ENCODE results near the gene MAML2. TPM values are rescaled to one million over a fixed set of nuclear protein-coding genes. Genes with fewer than 3 reads are reported as not detected.

MAML2 gene
- total RNA-seq, 1 experiment from 2014 or later, result 0.11 TPM

DNA sequence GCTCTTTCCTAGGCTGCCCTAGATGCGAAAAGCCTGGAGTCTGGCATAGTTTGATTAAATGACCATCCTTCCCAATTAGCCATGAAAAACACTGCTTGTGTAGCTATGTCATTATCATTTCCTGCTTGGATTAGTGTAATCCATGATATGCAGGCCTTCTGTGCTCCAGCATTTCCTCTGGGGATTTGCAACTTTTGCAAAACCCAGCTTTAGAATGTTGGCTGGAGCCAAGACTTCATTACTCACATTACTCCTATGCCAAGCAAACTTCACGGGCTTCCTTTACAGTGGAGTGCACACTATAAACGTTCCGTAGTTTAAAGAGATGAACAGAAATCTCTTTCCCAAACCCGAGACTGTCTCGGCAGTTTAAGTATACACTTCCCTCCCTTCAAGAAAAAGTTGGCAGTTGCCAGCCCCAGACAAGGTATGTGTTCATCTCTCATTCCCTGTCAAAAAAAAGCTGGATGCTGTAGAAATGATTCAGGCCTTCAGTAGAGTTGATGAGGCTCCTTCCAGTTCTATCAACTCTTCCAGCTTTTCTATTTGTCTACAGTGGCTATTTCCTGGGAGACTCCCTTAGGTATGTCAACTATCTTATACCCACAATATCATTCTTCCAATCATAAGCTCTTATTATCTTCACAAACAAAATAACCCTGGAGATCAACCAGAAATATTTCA is 180.0 kb downstream of the MAML2 start:
- H3K4me3 ChIP-seq (ENCODE audit: low read length), result no peak overlapping the region
- H2AFZ ChIP-seq (ENCODE audit: low read length), result no peak overlapping the region
- no peak for DNase-seq
- no peaks in the 10 kb centered on the region for H3K36me3 ChIP-seq (ENCODE audit: insufficient read depth, low read length)
- H3K27me3 ChIP-seq (ENCODE audit: low read length), result no peaks in the 10 kb centered on the region
- H4K20me1 ChIP-seq (ENCODE audit: insufficient read depth, low read depth, low read length), result no peaks in the 10 kb centered on the region
- no peak overlapping the region for H3K9ac ChIP-seq (ENCODE audit: low read length)
- H3K4me2 ChIP-seq (ENCODE audit: low read depth, low read length, poor library complexity, severe bottlenecking), result no peak overlapping the region
- H3K9me3 ChIP-seq (ENCODE audit: low read length), result no peaks in the 10 kb centered on the region
- no peak overlapping the region for H3K27ac ChIP-seq (ENCODE audit: low read length)
- no peaks in the 10 kb centered on the region for H3K9me2 ChIP-seq (replicated peaks; ENCODE audit: insufficient read depth, low read length)
- no peaks in the 10 kb centered on the region for H3K4me1 ChIP-seq (ENCODE audit: low read length)
- H3K79me2 ChIP-seq (ENCODE audit: low read length), result no peaks in the 10 kb centered on the region

DNA sequence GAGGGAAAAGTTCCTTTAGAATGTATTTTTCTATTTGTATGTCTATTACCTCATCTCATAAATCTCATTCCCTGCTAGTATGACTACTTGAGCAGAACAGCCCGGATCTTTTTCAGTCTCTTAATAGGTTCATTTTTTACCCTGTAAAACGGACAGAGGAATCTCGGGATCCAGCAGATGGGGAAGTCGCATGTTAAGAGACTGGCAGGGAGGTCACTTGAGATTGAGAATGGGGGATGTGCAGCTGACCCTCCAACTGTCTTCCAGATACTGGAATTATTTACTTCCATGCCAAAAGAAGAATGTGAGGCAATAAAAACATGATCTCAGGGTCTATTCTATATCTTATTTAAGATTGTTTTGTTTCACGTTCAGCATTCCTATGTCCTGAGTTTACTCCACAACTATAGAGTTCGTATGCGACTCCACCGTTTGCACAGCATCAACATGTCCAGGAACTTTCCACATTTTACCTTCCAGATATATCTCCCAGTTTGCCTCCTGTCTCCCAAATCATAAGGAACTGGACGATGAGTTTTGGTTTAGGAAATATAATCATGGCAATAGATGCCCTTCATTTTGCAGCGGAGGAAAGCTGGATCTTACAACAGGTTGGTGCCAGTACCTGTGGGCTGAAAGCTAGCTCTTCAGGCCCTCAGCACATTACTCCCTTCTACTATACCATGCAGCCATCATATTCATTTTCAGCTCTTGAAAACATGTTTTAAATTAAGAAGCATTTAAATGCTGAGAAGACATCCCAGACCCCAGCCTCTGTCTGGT is 181.5 kb downstream of the MAML2 start:
- Histone ChIP-seq H3K9me2 (replicated peaks; ENCODE audit: insufficient read depth, low read length) (no peaks in the 10 kb centered on the region), H2AFZ (ENCODE audit: low read length) (no peak overlapping the region), H4K20me1 (ENCODE audit: insufficient read depth, low read depth, low read length) (no peaks in the 10 kb centered on the region), H3K4me2 (ENCODE audit: low read depth, low read length, poor library complexity, severe bottlenecking) (no peak overlapping the region), H3K27me3 (ENCODE audit: low read length) (no peaks in the 10 kb centered on the region), H3K27ac (ENCODE audit: low read length) (no peak overlapping the region), H3K4me3 (ENCODE audit: low read length) (no peak overlapping the region), H3K79me2 (ENCODE audit: low read length) (no peaks in the 10 kb centered on the region), H3K4me1 (ENCODE audit: low read length) (no peaks in the 10 kb centered on the region), H3K9me3 (ENCODE audit: low read length) (no peaks in the 10 kb centered on the region), H3K36me3 (ENCODE audit: insufficient read depth, low read length) (no peaks in the 10 kb centered on the region), H3K9ac (ENCODE audit: low read length) (no peak overlapping the region)
- no peak for DNase-seq

DNA sequence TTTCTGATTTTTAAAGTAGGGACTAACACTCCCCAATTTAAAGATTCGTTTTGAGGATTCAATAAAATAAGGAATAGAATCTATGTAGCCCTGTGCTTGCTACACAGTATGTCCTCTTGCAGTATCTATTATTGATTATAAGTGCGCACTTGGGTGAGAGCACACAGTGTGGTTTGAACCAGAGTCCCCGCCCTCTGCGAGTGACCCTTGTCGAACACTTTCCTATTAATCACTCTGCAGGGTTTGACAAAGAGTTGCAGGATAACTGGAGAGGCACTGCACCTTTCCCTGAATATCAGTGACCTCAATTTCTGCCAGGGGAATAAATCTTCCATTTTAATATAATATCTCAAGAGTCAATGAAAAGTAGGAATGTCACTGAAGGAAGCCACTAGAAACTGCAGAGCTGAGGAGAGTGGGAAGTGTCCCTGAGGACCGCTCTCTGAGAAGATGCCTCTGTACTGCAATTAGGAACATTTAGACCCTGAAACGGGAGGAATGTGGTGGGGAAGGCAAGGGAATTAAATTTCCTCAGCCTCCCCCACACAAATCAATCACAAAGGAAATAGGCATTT is 182.2 kb downstream of the MAML2 start:
- Histone ChIP-seq H3K4me2 (ENCODE audit: low read depth, low read length, poor library complexity, severe bottlenecking) (no peak overlapping the region), H3K9ac (ENCODE audit: low read length) (no peak overlapping the region), H3K36me3 (ENCODE audit: insufficient read depth, low read length) (no peaks in the 10 kb centered on the region), H3K4me1 (ENCODE audit: low read length) (no peaks in the 10 kb centered on the region), H3K79me2 (ENCODE audit: low read length) (no peaks in the 10 kb centered on the region), H4K20me1 (ENCODE audit: insufficient read depth, low read depth, low read length) (no peaks in the 10 kb centered on the region), H3K9me3 (ENCODE audit: low read length) (no peaks in the 10 kb centered on the region), H3K4me3 (ENCODE audit: low read length) (no peak overlapping the region), H3K27me3 (ENCODE audit: low read length) (no peaks in the 10 kb centered on the region), H2AFZ (ENCODE audit: low read length) (no peak overlapping the region), H3K27ac (ENCODE audit: low read length) (no peak overlapping the region), H3K9me2 (replicated peaks; ENCODE audit: insufficient read depth, low read length) (no peaks in the 10 kb centered on the region)
- DNase-seq, result no peak

DNA sequence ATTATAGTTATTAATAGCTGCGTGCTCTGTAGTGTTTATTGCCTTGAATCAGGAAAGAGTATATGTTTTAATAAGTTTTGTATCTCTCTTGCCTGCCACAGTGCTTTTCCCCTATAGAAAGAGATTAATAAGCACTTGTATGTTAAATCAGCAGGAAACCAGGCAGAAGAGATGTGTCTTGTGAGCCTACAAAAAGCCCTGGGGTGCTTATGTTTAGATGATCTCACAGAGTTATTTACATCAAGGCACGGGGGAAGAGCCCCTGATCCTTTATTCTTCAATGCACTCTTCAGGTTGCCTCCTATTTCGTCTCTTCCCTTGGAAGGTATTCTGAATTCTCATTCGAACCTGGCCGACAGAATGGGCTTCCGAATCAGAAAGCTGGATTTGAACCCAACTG is 183.0 kb downstream of the MAML2 start:
- Histone ChIP-seq H3K36me3 (ENCODE audit: insufficient read depth, low read length) (no peaks in the 10 kb centered on the region), H3K27ac (ENCODE audit: low read length) (no peak overlapping the region), H3K79me2 (ENCODE audit: low read length) (no peaks in the 10 kb centered on the region), H3K9ac (ENCODE audit: low read length) (no peak overlapping the region), H3K9me3 (ENCODE audit: low read length) (no peaks in the 10 kb centered on the region), H3K4me1 (ENCODE audit: low read length) (no peaks in the 10 kb centered on the region), H3K4me3 (ENCODE audit: low read length) (no peak overlapping the region), H3K4me2 (ENCODE audit: low read depth, low read length, poor library complexity, severe bottlenecking) (no peak overlapping the region), H4K20me1 (ENCODE audit: insufficient read depth, low read depth, low read length) (no peaks in the 10 kb centered on the region), H3K27me3 (ENCODE audit: low read length) (no peaks in the 10 kb centered on the region), H2AFZ (ENCODE audit: low read length) (no peak overlapping the region), H3K9me2 (replicated peaks; ENCODE audit: insufficient read depth, low read length) (no peaks in the 10 kb centered on the region)
- DNase-seq, result no peak

DNA sequence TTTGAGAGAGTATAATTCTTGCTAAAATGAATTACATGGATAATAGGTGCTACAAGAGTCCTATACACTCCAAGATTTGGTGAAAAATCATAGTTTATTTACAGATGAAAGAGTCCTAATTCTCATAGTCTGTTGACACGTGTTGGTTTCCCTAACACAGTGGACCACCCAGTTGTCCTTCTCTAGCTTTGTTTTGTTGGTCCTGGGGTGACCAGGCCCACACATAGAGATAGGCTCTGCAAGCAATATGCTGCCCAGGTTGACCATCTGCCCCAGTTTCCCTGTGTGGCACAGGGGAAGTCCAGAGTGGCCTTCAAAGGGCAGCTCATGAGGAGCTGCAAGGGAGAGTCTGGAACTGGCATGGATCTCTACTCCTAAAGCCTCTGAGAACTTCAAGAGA is 184.9 kb downstream of the MAML2 start:
- H3K4me1 ChIP-seq (ENCODE audit: low read length), result no peaks in the 10 kb centered on the region
- H3K27ac ChIP-seq (ENCODE audit: low read length), result no peak overlapping the region
- no peaks in the 10 kb centered on the region for H3K79me2 ChIP-seq (ENCODE audit: low read length)
- no peak overlapping the region for H3K4me2 ChIP-seq (ENCODE audit: low read depth, low read length, poor library complexity, severe bottlenecking)
- no peak overlapping the region for H3K4me3 ChIP-seq (ENCODE audit: low read length)
- DNase-seq, result no peak
- no peak overlapping the region for H2AFZ ChIP-seq (ENCODE audit: low read length)
- no peaks in the 10 kb centered on the region for H3K9me2 ChIP-seq (replicated peaks; ENCODE audit: insufficient read depth, low read length)
- no peaks in the 10 kb centered on the region for H3K9me3 ChIP-seq (ENCODE audit: low read length)
- H3K27me3 ChIP-seq (ENCODE audit: low read length), result no peaks in the 10 kb centered on the region
- no peaks in the 10 kb centered on the region for H3K36me3 ChIP-seq (ENCODE audit: insufficient read depth, low read length)
- H3K9ac ChIP-seq (ENCODE audit: low read length), result no peak overlapping the region
- no peaks in the 10 kb centered on the region for H4K20me1 ChIP-seq (ENCODE audit: insufficient read depth, low read depth, low read length)

DNA sequence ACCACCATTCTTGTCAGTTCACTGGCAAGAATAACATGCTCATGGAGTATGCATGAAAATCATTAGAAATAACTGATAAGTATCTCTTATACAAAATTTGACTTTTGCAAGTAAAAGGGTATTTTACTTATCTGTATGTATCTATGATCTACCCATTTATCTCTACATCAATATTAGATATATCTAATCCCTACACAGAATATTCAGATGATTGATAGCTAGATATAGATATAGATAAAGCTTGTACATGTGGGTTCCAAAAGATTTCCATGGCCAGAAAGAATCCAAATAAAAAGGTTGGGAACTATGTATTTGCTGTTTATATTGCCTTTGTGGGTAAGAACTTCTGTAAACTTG is 185.5 kb downstream of the MAML2 start:
- Histone ChIP-seq H3K4me2 (ENCODE audit: low read depth, low read length, poor library complexity, severe bottlenecking) (no peak overlapping the region), H3K79me2 (ENCODE audit: low read length) (no peaks in the 10 kb centered on the region)

DNA sequence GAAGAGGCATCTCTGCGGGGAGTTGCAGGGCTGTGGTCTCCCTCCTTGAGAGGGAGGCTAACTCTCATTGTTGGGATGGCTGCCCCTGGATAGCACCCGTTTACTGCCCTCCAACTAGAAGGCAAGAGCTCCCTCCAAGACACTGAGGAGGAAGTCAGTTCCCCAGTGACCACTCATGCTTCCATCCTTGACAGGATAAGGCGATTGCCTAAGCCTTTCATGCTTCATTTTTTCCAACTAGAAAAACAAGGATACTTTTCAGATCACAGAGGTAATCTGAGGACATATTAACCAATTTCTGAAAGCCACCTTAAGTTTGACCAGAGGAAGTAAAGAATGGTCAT is 186.6 kb downstream of the MAML2 start:
- Histone ChIP-seq H3K9ac (ENCODE audit: low read length) (no peak overlapping the region), H3K36me3 (ENCODE audit: insufficient read depth, low read length) (no peaks in the 10 kb centered on the region), H3K79me2 (ENCODE audit: low read length) (no peaks in the 10 kb centered on the region), H3K4me1 (ENCODE audit: low read length) (peaks cover 4% of the 10 kb centered on the region), H3K4me3 (ENCODE audit: low read length) (no peak overlapping the region), H4K20me1 (ENCODE audit: insufficient read depth, low read depth, low read length) (no peaks in the 10 kb centered on the region), H3K27ac (ENCODE audit: low read length) (no peak overlapping the region), H3K4me2 (ENCODE audit: low read depth, low read length, poor library complexity, severe bottlenecking) (no peak overlapping the region), H2AFZ (ENCODE audit: low read length) (no peak overlapping the region), H3K9me2 (replicated peaks; ENCODE audit: insufficient read depth, low read length) (no peaks in the 10 kb centered on the region), H3K27me3 (ENCODE audit: low read length) (no peaks in the 10 kb centered on the region), H3K9me3 (ENCODE audit: low read length) (no peaks in the 10 kb centered on the region)
- no peak for DNase-seq

More for the DNA sequence above, 185.5 kb downstream of the MAML2 start:
- H3K4me1 ChIP-seq (ENCODE audit: low read length), result no peaks in the 10 kb centered on the region
- no peaks in the 10 kb centered on the region for H3K9me3 ChIP-seq (ENCODE audit: low read length)
- no peaks in the 10 kb centered on the region for H3K36me3 ChIP-seq (ENCODE audit: insufficient read depth, low read length)
- H3K9me2 ChIP-seq (replicated peaks; ENCODE audit: insufficient read depth, low read length), result no peaks in the 10 kb centered on the region
- H3K4me3 ChIP-seq (ENCODE audit: low read length), result no peak overlapping the region
- H4K20me1 ChIP-seq (ENCODE audit: insufficient read depth, low read depth, low read length), result no peaks in the 10 kb centered on the region
- H3K27ac ChIP-seq (ENCODE audit: low read length), result no peak overlapping the region
- no peak overlapping the region for H3K9ac ChIP-seq (ENCODE audit: low read length)
- H2AFZ ChIP-seq (ENCODE audit: low read length), result no peak overlapping the region
- H3K27me3 ChIP-seq (ENCODE audit: low read length), result no peaks in the 10 kb centered on the region
- DNase-seq, result no peak

DNA sequence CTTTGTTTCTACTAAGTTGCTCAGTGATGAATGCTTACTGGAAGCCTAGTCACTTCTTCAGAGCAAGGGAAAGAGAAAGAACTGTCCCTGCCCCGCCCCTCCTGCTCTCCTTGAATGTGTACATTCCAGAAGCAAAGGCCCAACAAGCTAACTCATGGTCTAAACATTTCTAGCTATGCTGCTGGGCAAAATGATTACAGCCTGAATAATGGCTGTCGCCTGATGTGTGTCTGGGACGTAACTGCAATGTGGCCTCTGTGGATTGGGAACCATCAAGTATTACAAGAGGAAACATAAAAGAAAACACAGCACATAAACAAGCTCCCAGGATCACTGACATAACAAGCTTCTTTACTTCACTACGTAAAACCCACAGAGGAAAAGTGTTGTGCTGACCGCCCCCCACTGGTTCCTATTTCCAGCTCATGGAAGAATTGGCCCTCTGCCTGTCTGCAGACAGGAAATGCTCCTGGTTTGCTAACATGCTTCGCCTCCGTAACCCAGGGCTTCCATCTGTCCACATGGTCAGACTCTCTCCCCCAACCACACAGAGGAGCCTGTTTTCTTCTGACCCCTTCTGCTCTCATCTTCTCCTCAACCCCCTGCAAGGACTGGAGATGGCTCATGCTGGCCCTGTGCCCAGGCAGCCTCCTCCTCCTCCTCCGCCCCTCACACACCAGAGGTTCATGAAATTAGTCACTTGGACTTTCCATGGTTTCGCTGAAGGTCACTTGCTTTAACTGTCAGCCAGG is 187.2 kb downstream of the MAML2 start:
- Histone ChIP-seq H2AFZ (ENCODE audit: low read length) (no peak overlapping the region), H3K9me3 (ENCODE audit: low read length) (no peaks in the 10 kb centered on the region), H3K27me3 (ENCODE audit: low read length) (0 out of 2 replicates have a peak, but pooled peaks cover 2% of the 10 kb centered on the region), H3K4me2 (ENCODE audit: low read depth, low read length, poor library complexity, severe bottlenecking) (no peak overlapping the region), H3K36me3 (ENCODE audit: insufficient read depth, low read length) (no peaks in the 10 kb centered on the region), H3K4me3 (ENCODE audit: low read length) (no peak overlapping the region), H3K9ac (ENCODE audit: low read length) (no peak overlapping the region), H3K9me2 (replicated peaks; ENCODE audit: insufficient read depth, low read length) (no peaks in the 10 kb centered on the region), H3K4me1 (ENCODE audit: low read length) (peaks cover 5% of the 10 kb centered on the region), H3K27ac (ENCODE audit: low read length) (no peak overlapping the region), H3K79me2 (ENCODE audit: low read length) (no peaks in the 10 kb centered on the region), H4K20me1 (ENCODE audit: insufficient read depth, low read depth, low read length) (no peaks in the 10 kb centered on the region)
- no peak for DNase-seq

Data from Karpas-422 (cell line).